GM12874 (cell line): ENCODE measurements around the gene VPS51.

Experiments
- TF ChIP-seq, protein P1 (sequence below): IDR thresholded peaks from 2 replicates; pipeline ENCODE4 v1.5.1; 2011; ENCODE audit warnings: low read depth, mild to moderate bottlenecking, control low read depth, low read length, moderate library complexity; ENCODE audit not compliant: insufficient read depth

Gene VPS51

GRCh38 chr11:65058012-65058411 lies 38.0 kb upstream of the VPS51 start:
- TF ChIP-seq, protein P1, sequence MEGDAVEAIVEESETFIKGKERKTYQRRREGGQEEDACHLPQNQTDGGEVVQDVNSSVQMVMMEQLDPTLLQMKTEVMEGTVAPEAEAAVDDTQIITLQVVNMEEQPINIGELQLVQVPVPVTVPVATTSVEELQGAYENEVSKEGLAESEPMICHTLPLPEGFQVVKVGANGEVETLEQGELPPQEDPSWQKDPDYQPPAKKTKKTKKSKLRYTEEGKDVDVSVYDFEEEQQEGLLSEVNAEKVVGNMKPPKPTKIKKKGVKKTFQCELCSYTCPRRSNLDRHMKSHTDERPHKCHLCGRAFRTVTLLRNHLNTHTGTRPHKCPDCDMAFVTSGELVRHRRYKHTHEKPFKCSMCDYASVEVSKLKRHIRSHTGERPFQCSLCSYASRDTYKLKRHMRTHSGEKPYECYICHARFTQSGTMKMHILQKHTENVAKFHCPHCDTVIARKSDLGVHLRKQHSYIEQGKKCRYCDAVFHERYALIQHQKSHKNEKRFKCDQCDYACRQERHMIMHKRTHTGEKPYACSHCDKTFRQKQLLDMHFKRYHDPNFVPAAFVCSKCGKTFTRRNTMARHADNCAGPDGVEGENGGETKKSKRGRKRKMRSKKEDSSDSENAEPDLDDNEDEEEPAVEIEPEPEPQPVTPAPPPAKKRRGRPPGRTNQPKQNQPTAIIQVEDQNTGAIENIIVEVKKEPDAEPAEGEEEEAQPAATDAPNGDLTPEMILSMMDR: no peak

DNA sequence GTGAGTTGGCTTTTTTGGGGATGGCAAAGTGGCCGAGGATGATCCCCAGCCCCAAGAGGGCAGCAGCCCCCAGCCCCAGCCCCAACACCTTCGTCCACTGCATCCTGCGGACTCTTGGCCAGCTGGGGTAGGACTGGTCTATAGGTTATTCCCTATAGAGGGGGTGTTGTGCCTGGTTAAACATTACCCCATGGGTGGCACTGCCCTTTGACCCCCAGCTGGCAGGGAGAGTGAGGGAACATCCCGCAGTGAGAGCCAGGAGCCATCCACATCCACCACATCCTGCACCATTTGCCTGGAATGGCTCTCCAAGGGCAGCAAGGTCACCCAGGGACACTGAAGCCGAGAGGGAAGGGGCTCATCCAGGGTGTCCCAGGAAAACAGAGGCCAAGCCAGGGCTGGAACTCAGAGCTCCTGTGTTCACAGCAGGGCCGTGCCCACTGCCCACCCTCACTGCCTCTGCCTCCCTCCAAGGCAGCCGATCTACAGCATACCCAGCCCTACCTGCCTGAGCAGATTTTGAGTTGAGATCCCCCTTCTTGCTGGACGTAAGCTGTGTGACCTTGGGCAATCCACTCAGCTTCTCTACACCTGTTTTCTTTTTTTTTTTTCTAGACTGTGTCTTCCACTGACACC lies 37.5 kb upstream of the VPS51 start, which contains the start of gene NAALADL1:
Gene NAALADL1 (minus strand): TSS at position 135 of the 636 bp plus-strand sequence. CDS start 32 bp downstream, at position 103.
- TF ChIP-seq, protein P1: no peak

- TF ChIP-seq, protein P1: no peak
Observed at GRCh38 chr11:65059523-65059922, 36.5 kb upstream of the VPS51 start.

DNA sequence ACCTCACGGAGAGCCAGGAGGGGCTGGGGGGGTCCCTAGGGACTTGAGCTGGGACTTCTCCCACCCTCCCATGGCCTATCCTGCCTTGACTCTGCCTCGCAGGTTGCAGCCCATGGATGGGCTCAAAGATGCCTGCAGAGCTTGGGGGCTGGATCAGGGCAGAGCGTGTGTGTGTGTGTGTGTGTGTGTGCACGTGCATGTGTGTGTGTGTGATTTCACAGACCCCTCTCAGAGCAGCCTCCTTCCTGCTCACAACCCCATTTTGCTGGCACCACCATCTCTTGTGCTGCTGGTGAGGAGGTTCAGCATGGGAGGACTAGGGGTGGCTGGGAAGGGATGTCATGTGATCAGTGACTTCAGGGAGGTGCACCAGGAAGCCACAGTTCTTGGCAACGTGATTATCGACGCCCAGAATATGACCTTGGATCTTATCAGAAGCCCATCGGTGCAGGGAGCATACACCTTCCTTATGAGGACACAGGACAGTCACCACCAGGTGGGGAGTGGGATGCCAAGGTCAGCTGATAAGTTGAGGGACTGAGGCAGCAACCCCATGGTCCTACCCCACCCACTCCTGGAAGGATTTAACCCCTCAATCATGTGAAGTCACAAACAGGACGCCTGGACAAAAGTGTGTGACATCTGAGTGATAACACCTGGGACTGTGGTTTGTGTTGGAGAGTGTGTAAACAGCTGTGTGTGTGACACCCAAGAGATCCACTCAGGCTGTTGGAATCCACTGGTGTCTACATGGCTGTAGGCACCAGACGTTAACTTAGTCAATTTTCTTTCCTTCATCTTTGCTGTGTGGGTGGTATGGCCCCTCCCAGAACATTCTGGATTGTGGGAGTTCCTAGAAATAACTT lies 35.8 kb upstream of the VPS51 start:
- TF ChIP-seq, protein P1: no peak

DNA sequence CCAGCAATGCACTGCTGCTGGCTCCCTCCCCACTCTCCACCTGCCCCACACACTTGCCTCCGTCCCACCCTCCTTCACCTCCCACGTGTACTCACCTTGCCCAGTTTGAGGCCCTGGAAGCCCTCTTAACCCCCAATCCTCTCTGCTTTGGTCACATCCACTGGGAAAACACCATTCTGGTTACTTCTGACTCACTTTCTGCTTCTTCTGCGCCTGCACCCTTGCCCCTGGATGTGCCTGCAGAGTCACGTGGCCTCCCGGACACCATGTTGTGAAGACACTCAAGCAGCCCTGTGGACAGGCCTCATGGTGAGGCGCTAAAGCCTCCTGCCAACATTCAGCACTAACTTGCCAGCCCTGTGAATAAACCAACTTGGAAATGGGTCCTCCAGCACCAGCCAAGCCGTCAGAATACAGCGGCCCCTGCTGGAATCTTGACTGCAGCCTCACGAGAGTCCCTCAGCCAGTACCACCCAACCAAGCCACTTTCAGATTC lies 35.1 kb upstream of the VPS51 start:
- TF ChIP-seq, protein P1: no peak

GRCh38 chr11:65063532-65063931 lies 32.5 kb upstream of the VPS51 start:
- TF ChIP-seq, protein P1: no peak

DNA sequence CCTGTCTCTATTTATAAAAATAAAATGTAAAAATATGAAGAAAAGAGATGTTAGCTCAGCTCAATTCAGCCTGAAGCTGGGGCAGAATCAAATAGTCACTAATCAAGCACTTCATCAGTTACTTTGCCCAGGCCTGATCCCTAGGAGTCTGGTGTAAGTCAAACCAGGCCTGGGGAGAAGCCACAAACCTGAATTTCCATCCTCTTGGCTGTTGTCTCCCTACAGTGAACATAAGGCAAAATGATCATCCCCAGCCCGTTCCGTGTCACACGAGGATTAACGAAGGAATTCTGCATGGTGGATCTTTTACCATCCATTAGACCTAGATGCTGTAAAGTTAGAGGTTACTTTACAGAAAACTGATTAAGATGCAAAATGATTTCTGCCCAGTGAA lies 31.2 kb upstream of the VPS51 start:
- TF ChIP-seq, protein P1: no peak
